Ishikawa (cell line): ENCODE measurements around the gene UTRN.

Experiments used
- CEBPB ChIP-seq: IDR thresholded peaks from 2 replicates; pipeline ENCODE4 v1.6.1; 2012
- CREB1 ChIP-seq: IDR thresholded peaks from 2 replicates; pipeline ENCODE4 v1.6.1; 2012; ENCODE audit warnings: low read depth
- EGR1 ChIP-seq: IDR thresholded peaks from 2 replicates; pipeline ENCODE4 v1.6.1; 2012
- EP300 ChIP-seq: IDR thresholded peaks from 2 replicates; pipeline ENCODE4 v1.6.1; 2012; ENCODE audit warnings: borderline replicate concordance
- FOXM1 ChIP-seq: IDR thresholded peaks from 2 replicates; pipeline ENCODE4 v1.6.1; 2012; ENCODE audit warnings: low read depth, borderline replicate concordance
- MAX ChIP-seq: IDR thresholded peaks from 2 replicates; pipeline ENCODE4 v1.6.1; 2012
- RAD21 ChIP-seq: IDR thresholded peaks from 2 replicates; pipeline ENCODE4 v1.6.1; 2012; ENCODE audit warnings: low read depth
- TAF1 ChIP-seq: IDR thresholded peaks from 2 replicates; pipeline ENCODE4 v1.6.1; 2012; ENCODE audit warnings: low read depth, mild to moderate bottlenecking
- TEAD4 ChIP-seq: IDR thresholded peaks from 2 replicates; pipeline ENCODE4 v1.6.1; 2012
- USF1 ChIP-seq: IDR thresholded peaks from 2 replicates; pipeline ENCODE4 v1.6.1; 2012
- YY1 ChIP-seq: IDR thresholded peaks from 2 replicates; pipeline ENCODE4 v1.6.1; 2012; ENCODE audit warnings: low read depth

GRCh38 chr6:144325232-144325631, 40.1 kb downstream of the UTRN start:
- no peak for TF ChIP-seq RAD21
- TF ChIP-seq TAF1 = no peak
- no peak for TF ChIP-seq EP300
- TF ChIP-seq USF1 = no peak
- TF ChIP-seq TEAD4 = no peak
- TF ChIP-seq EGR1 = no peak
- no peak for TF ChIP-seq MAX
- no peak for TF ChIP-seq CREB1
- TF ChIP-seq YY1 = no peak
- TF ChIP-seq FOXM1 = no peak
- TF ChIP-seq CEBPB = no peak
